ENCODE data around the gene BOC.

GRCh38 chr3:113212844-113213375, 1.6 kb downstream of the BOC start:
- TF ChIP-seq POLR2A (IDR thresholded peaks at IDR 0.05; ENCODE audit: low read depth, low read length): no peak
- no peak for TF ChIP-seq POLR2AphosphoS5 (IDR thresholded peaks at IDR 0.05; ENCODE audit: low read depth, low read length)
